SU-DHL-6 (cell line): ENCODE results near the gene KLHL24.
A peak's percentile ranks its signal among the peaks of the same experiment; 100 is the strongest.
"Not testable (repeated sequence)": the region's sequence is repeated elsewhere in the genome, so short reads cannot be mapped to it uniquely, and the experiment has no call there.

Experiments
- H2AFZ ChIP-seq: fragments of 200-600 bp; sonication (generic); 2 replicates; pipeline ENCODE4 v1.6.1; 2014; ENCODE audit warnings: low read depth, mild to moderate bottlenecking, moderate library complexity, mixed read lengths, antibody characterized with exemption, low read length; ENCODE audit not compliant: severe bottlenecking
- H3F3A ChIP-seq: fragments of 200-600 bp; shearing (Covaris generic); 2 replicates; pipeline ENCODE4 v1.6.0; 2016; ENCODE audit warnings: antibody characterized with exemption, mild to moderate bottlenecking; ENCODE audit not compliant: insufficient read depth
- H3K27ac ChIP-seq: fragments of 200-600 bp; sonication (generic); 2 replicates; pipeline ENCODE4 v1.5.1; 2016; ENCODE audit warnings: low read depth, mild to moderate bottlenecking, low read length, moderate library complexity, mixed read lengths
- H3K27me3 ChIP-seq: fragments of 200-600 bp; sonication (generic), shearing (Covaris generic); 2 replicates; pipeline ENCODE4 v1.6.0; 2014; ENCODE audit warnings: mild to moderate bottlenecking, low read length
- H3K36me3 ChIP-seq: fragments of 200-600 bp; sonication (generic); 2 replicates; pipeline ENCODE4 v1.6.1; 2014; ENCODE audit warnings: mild to moderate bottlenecking, low read length, mixed read lengths
- H3K4me2 ChIP-seq: fragments of 300-600, 200-600 bp; shearing (Covaris generic), sonication (generic); 2 replicates; pipeline ENCODE4 v1.6.0; 2014; ENCODE audit warnings: low read length, low read depth, mild to moderate bottlenecking; ENCODE audit not compliant: poor library complexity, severe bottlenecking
- H3K4me3 ChIP-seq: fragments of 200-600 bp; sonication (generic); 2 replicates; pipeline ENCODE4 v1.5.1; 2014; ENCODE audit warnings: antibody characterized with exemption, low read length, mild to moderate bottlenecking, mixed read lengths; ENCODE audit not compliant: insufficient read depth, poor library complexity, severe bottlenecking
- H3K79me2 ChIP-seq: fragments of 200-600 bp; sonication (generic); 2 replicates; pipeline ENCODE4 v1.6.1; 2014; ENCODE audit warnings: mild to moderate bottlenecking, low read length, moderate library complexity; ENCODE audit not compliant: insufficient read depth
- H3K9ac ChIP-seq: fragments of 200-600 bp; sonication (generic); 2 replicates; pipeline ENCODE4 v1.7.0; 2014; ENCODE audit warnings: mild to moderate bottlenecking, low read length
- H3K9me2 ChIP-seq: fragments of 200-600 bp; sonication (generic); replicated peaks from 2 replicates; pipeline ENCODE4 v1.6.1; 2014; ENCODE audit warnings: low read length; ENCODE audit not compliant: insufficient read depth
- H3K9me3 ChIP-seq: fragments of 200-600 bp; sonication (generic); 2 replicates; pipeline ENCODE4 v1.6.1; 2014; ENCODE audit warnings: low read length, mixed read lengths; ENCODE audit not compliant: insufficient read depth
- H4K20me1 ChIP-seq: fragments of 200-600 bp; sonication (generic); 2 replicates; pipeline ENCODE4 v1.6.1; 2014; ENCODE audit warnings: low read depth, mild to moderate bottlenecking, antibody characterized with exemption, low read length, moderate library complexity, mixed read lengths
- EZH2phosphoT487 ChIP-seq: fragments of 200-600 bp; sonication (generic), shearing (Covaris generic); conservative IDR thresholded peaks from 2 replicates; pipeline ENCODE4 v1.6.1; 2018; ENCODE audit warnings: mild to moderate bottlenecking, antibody characterized with exemption, low read length, moderate library complexity, mixed read lengths
- TF ChIP-seq, protein P1 (sequence below): fragments of 200-600 bp; sonication (generic); IDR thresholded peaks from one replicate; pipeline ENCODE4 v1.5.1; 2017; ENCODE audit warnings: antibody characterized with exemption, mild to moderate bottlenecking, low read length, moderate library complexity; ENCODE audit not compliant: insufficient read depth, poor library complexity, severe bottlenecking

Gene KLHL24

GRCh38 chr3:183638101-183638852 is 2.9 kb downstream of the KLHL24 start:
- Histone ChIP-seq H3K27ac (no peak overlapping the region), H4K20me1 (no peaks in the 10 kb centered on the region), H3K4me3 (no peak overlapping the region), H3K79me2 (peaks cover 14% of the 10 kb centered on the region), H2AFZ (peak overlapping the region; percentile 80), H3K4me2 (peak overlapping the region; percentile 90), H3K9ac (peak overlapping the region; percentile 70; the same call in 1 of the 2 replicates), H3F3A (peaks cover 7% of the 10 kb centered on the region), H3K36me3 (no peaks in the 10 kb centered on the region), H3K9me2 (no peaks in the 10 kb centered on the region), H3K27me3 (no peaks in the 10 kb centered on the region), H3K9me3 (no peaks in the 10 kb centered on the region)
- TF ChIP-seq, protein P1, sequence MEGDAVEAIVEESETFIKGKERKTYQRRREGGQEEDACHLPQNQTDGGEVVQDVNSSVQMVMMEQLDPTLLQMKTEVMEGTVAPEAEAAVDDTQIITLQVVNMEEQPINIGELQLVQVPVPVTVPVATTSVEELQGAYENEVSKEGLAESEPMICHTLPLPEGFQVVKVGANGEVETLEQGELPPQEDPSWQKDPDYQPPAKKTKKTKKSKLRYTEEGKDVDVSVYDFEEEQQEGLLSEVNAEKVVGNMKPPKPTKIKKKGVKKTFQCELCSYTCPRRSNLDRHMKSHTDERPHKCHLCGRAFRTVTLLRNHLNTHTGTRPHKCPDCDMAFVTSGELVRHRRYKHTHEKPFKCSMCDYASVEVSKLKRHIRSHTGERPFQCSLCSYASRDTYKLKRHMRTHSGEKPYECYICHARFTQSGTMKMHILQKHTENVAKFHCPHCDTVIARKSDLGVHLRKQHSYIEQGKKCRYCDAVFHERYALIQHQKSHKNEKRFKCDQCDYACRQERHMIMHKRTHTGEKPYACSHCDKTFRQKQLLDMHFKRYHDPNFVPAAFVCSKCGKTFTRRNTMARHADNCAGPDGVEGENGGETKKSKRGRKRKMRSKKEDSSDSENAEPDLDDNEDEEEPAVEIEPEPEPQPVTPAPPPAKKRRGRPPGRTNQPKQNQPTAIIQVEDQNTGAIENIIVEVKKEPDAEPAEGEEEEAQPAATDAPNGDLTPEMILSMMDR: no peak
- no peak for TF ChIP-seq EZH2phosphoT487

DNA sequence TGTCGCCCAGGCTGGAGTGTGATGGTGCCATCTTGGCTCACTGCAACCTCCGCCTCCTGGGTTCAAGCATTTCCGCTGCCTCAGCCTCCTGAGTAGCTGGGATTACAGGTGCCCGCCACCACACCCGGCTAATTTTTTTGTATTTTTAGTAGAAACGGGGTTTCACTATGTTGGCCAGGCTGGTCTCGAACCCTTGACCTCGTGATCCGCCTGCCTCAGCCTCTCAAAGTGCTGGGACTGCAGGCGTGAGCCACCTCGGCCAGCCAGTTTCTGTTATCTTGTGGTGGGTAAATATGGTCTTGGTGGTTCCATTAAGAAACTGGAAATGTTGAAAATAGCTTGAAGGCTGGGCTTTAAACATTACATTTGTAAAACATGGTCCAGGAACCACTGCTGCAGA is 5.2 kb downstream of the KLHL24 start:
- H3K4me3 ChIP-seq, H3K9me2 ChIP-seq, H3K4me2 ChIP-seq, H3K27ac ChIP-seq, H3K9me3 ChIP-seq, H3F3A ChIP-seq, H2AFZ ChIP-seq, H3K27me3 ChIP-seq, H3K36me3 ChIP-seq, H4K20me1 ChIP-seq, H3K9ac ChIP-seq: not testable (repeated sequence)
- H3K79me2 ChIP-seq: peaks cover 14% of the 10 kb centered on the region

DNA sequence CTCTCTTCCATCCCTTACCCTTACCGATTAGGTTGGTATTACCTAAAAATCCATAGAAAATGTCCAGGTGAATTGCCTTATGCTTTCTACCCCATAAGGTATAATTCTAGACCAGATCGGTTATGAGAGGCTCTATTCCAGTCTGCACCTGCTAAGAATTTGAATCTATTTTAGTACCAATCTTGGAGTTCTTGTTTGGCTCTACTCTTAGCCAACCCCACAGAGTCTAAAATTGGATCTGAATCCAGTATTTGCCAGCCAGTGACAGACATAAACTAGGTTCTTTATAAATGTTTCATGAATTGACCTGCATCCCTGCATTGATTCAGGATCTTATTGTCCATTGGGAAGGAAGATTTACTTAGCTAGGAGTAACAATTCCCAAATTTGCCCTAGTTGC is 6.5 kb downstream of the KLHL24 start:
- TF ChIP-seq, protein P1: no peak
- no peak overlapping the region for H3K27ac ChIP-seq
- no peaks in the 10 kb centered on the region for H4K20me1 ChIP-seq
- no peak overlapping the region for H2AFZ ChIP-seq
- no peaks in the 10 kb centered on the region for H3K9me2 ChIP-seq
- H3K27me3 ChIP-seq: no peaks in the 10 kb centered on the region
- H3K4me2 ChIP-seq: no peak overlapping the region
- H3K36me3 ChIP-seq: no peaks in the 10 kb centered on the region
- no peak overlapping the region for H3K9ac ChIP-seq
- no peaks in the 10 kb centered on the region for H3K9me3 ChIP-seq
- peaks cover 14% of the 10 kb centered on the region for H3K79me2 ChIP-seq
- H3K4me3 ChIP-seq: no peak overlapping the region
- H3F3A ChIP-seq: peaks cover 7% of the 10 kb centered on the region

GRCh38 chr3:183644244-183644643 is 8.8 kb downstream of the KLHL24 start:
- Histone ChIP-seq H3K9me2 (no peaks in the 10 kb centered on the region), H3K27ac (no peak overlapping the region), H4K20me1 (no peaks in the 10 kb centered on the region), H3K9ac (no peak overlapping the region), H2AFZ (no peak overlapping the region), H3K4me3 (no peak overlapping the region), H3K9me3 (no peaks in the 10 kb centered on the region), H3K79me2 (no peaks in the 10 kb centered on the region), H3K4me2 (no peak overlapping the region), H3K27me3 (no peaks in the 10 kb centered on the region), H3K36me3 (no peaks in the 10 kb centered on the region), H3F3A (no peaks in the 10 kb centered on the region)
- TF ChIP-seq, protein P1: no peak
- TF ChIP-seq EZH2phosphoT487: no peak
